Pulmonary artery endothelial cell (primary cell): Measurements from ENCODE around the gene DGKD. TPM values are rescaled to one million over a fixed set of nuclear protein-coding genes. Genes with fewer than 3 reads are reported as not detected.
"Not testable (repeated sequence)": the region's sequence is repeated elsewhere in the genome, so short reads cannot be mapped to it uniquely, and the experiment has no call there.

Source experiments
- DNase-seq: peaks from one replicate; pipeline ENCODE4 v3.0.0-alpha.2; 2011; ENCODE audit warnings: low read depth, low spot score
- total RNA-seq: library from RNA; depleted of rRNA; stranded (reverse); fragments of >200 nt; gene quantifications from 2 replicates; pipeline ENCODE4 v1.2.3, GENCODE V29; 2014

Gene DGKD
- total RNA-seq, 1 donor from 2014 or later = 6.9 TPM

- no peak for DNase-seq
Measured at GRCh38 chr2:233359823-233360222, 5.5 kb downstream of the DGKD start.

- no peak for DNase-seq
Measured at GRCh38 chr2:233360771-233361176, 6.5 kb downstream of the DGKD start.

GRCh38 chr2:233361297-233361696 is 7.0 kb downstream of the DGKD start:
- DNase-seq = no peak

GRCh38 chr2:233362742-233363141 is 8.4 kb downstream of the DGKD start:
- DNase-seq = no peak

- no peak for DNase-seq
Measured at GRCh38 chr2:233363744-233364235, 9.5 kb downstream of the DGKD start.

- DNase-seq = no peak
Measured at GRCh38 chr2:233365861-233366520, 11.7 kb downstream of the DGKD start.

GRCh38 chr2:233367586-233367985 is 13.3 kb downstream of the DGKD start:
- DNase-seq = no peak

GRCh38 chr2:233368756-233369155 is 14.5 kb downstream of the DGKD start:
- no peak for DNase-seq

- DNase-seq = no peak
Measured at GRCh38 chr2:233369462-233369861, 15.2 kb downstream of the DGKD start.

GRCh38 chr2:233369897-233370685 is 15.8 kb downstream of the DGKD start:
- DNase-seq = no peak

GRCh38 chr2:233371641-233372040 is 17.3 kb downstream of the DGKD start:
- DNase-seq = no peak

GRCh38 chr2:233372855-233373254 is 18.6 kb downstream of the DGKD start:
- no peak for DNase-seq

- no peak for DNase-seq
Measured at GRCh38 chr2:233373316-233373715, 19.0 kb downstream of the DGKD start.

- not testable (repeated sequence) for DNase-seq
Measured at GRCh38 chr2:233374776-233375175, 20.5 kb downstream of the DGKD start.

- no peak for DNase-seq
Measured at GRCh38 chr2:233375490-233376314, 21.4 kb downstream of the DGKD start.

GRCh38 chr2:233379034-233379433 is 24.7 kb downstream of the DGKD start:
- no peak for DNase-seq

- no peak for DNase-seq
Measured at GRCh38 chr2:233379441-233379840, 25.1 kb downstream of the DGKD start.

GRCh38 chr2:233380132-233380895 is 26.0 kb downstream of the DGKD start:
- no peak for DNase-seq

- DNase-seq = no peak
Measured at GRCh38 chr2:233380995-233381637, 26.8 kb downstream of the DGKD start.

- DNase-seq = no peak
Measured at GRCh38 chr2:233381638-233381995, 27.3 kb downstream of the DGKD start.

GRCh38 chr2:233384015-233384414 is 29.7 kb downstream of the DGKD start:
- no peak for DNase-seq
